Body of pancreas (tissue), 4 donors: ENCODE results near the gene GIT1.

Experiments
- CTCF ChIP-seq, 7 experiments: fragments of 450-650 bp in 4 of 7; fragments of 200-600 bp in 3 of 7; sonication (generic) in 3 of 7; IDR thresholded peaks; one replicate each; pipeline ENCODE4 v1.5.1; 2016 to 2019; ENCODE audit warnings: antibody characterized with exemption in 7 of 7
- POLR2A ChIP-seq, 3 donors: fragments of 450-650 bp; IDR thresholded peaks; one replicate each; pipeline ENCODE4 v1.6.1; 2016; ENCODE audit warnings: antibody characterized with exemption in 3 of 3, mild to moderate bottlenecking in 2 of 3

GRCh38 chr17:29546085-29546484, 43.4 kb downstream of the GIT1 start:
- TF ChIP-seq CTCF (IDR thresholded peaks at IDR 0.05) (no peak), POLR2A (IDR thresholded peaks at IDR 0.05) (no peak)
